Type B pancreatic cell (in vitro differentiated cells): Measurements from ENCODE around the gene AKT1S1. TPM values are rescaled to one million over a fixed set of nuclear protein-coding genes. Genes with fewer than 3 reads are reported as not detected.
A peak's percentile ranks its signal among the peaks of the same experiment; 100 is the strongest.

Experiments
- DNase-seq: peaks from one replicate; pipeline ENCODE4 v3.0.0; 2021; ENCODE audit warnings: mixed read lengths; ENCODE audit not compliant: unreplicated experiment; ENCODE audit errors: extremely low spot score
- H3K27ac Mint-ChIP-seq: 2 replicates; pipeline ENCODE4 v1.8.0; 2021; ENCODE audit warnings: mild to moderate bottlenecking, mixed read lengths
- H3K27me3 Mint-ChIP-seq: 2 replicates; pipeline ENCODE4 v1.8.0; 2021; ENCODE audit warnings: mixed read lengths
- H3K36me3 Mint-ChIP-seq: 2 replicates; pipeline ENCODE4 v1.8.0; 2021; ENCODE audit warnings: mixed read lengths
- H3K4me1 Mint-ChIP-seq: one replicate; pipeline ENCODE4 v1.8.0; 2021; ENCODE audit warnings: mixed read lengths; ENCODE audit not compliant: unreplicated experiment
- H3K4me3 Mint-ChIP-seq: 2 replicates; pipeline ENCODE4 v1.8.0; 2021; ENCODE audit warnings: mild to moderate bottlenecking, mixed read lengths
- H3K9me3 Mint-ChIP-seq: 2 replicates; pipeline ENCODE4 v1.8.0; 2021; ENCODE audit warnings: mixed read lengths
- CTCF ChIP-seq: fragments of 200-600 bp; sonication (generic); conservative IDR thresholded peaks from 2 replicates; pipeline ENCODE4 v1.5.0; 2021; ENCODE audit warnings: antibody characterized with exemption, mild to moderate bottlenecking
- total RNA-seq: library from RNA; stranded (reverse); gene quantifications from 2 replicates; pipeline ENCODE4 v1.2.1, GENCODE V29; 2021; ENCODE audit warnings: low replicate concordance

Gene AKT1S1
- total RNA-seq, 1 donor from 2014 or later = 40.1 TPM

DNA sequence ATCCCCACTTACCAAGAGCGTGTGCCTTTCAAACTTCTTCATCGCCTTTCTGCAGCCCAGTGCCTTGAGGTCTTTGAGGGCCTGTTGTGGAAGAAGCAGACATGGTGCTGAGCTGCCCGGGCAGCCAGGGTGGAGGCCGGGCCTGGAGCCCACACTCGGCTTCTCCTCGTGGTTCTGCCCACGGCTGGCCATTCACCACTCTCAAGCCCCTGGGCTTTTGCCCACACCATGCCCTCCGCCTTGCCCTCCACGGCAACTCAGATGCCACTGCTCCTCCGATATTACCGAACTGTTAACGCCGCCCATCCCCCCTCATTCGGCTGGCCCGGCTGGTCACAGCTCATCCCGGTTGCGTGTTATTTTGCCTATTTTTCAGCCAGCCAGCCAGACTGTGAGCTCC is 14.2 kb upstream of the AKT1S1 start:
- no peak for TF ChIP-seq CTCF
- no peak for DNase-seq
- Mint-ChIP-seq H3K27me3 (peaks cover 15% of the 10 kb centered on the region), H3K9me3 (no peaks in the 10 kb centered on the region), H3K4me1 (peaks cover 10% of the 10 kb centered on the region), H3K27ac (peak overlapping the region; percentile 31), H3K36me3 (peaks cover 1% of the 10 kb centered on the region), H3K4me3 (no peak overlapping the region)

GRCh38 chr19:49890349-49891311 is 13.5 kb upstream of the AKT1S1 start:
- Mint-ChIP-seq H3K4me1 (peaks cover 8% of the 10 kb centered on the region), H3K27ac (peak overlapping the region; percentile 31), H3K36me3 (peaks cover 4% of the 10 kb centered on the region), H3K9me3 (no peaks in the 10 kb centered on the region), H3K4me3 (peak overlapping the region; percentile 80), H3K27me3 (peaks cover 15% of the 10 kb centered on the region)
- DNase-seq = no peak
- TF ChIP-seq CTCF = peak; percentile 33

DNA sequence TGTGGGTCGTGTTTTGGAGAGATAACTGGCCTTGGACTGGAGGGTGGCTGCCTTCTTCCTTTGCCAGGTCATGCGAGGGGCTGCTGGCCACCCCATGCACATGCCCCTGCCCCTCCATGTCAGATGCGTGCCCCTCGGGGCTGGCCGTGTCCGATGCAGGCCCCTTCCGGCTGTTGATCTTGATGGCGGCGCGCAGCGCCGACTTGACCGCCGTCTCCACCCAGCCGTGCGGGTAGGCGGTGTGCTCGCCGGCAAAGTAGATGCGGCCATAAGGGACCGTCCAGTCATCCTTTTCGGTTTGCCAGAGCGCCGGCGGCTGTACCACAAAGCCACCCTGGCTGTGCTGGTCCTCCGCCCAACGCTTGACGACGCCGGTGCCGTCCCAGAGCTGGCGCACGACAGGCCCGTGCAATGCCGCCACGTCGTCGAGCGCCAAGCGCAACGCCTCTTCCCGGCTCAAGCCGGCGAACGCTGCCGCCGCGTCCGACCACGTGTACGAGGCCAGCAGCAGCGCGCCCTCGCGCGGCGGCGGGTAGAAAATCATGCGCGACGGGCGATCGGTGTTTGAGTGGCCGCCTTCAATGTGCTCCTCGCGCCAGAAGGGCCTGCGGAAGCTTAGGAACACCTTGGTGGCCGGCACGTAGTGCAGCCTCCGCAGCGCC is 12.7 kb upstream of the AKT1S1 start:
- H3K27ac Mint-ChIP-seq = no peak overlapping the region
- peaks cover 8% of the 10 kb centered on the region for H3K4me1 Mint-ChIP-seq
- peaks cover 6% of the 10 kb centered on the region for H3K36me3 Mint-ChIP-seq
- DNase-seq = no peak
- peak; percentile 80 for TF ChIP-seq CTCF
- H3K27me3 Mint-ChIP-seq = peaks cover 15% of the 10 kb centered on the region
- H3K9me3 Mint-ChIP-seq = no peaks in the 10 kb centered on the region
- H3K4me3 Mint-ChIP-seq = peak overlapping the region; percentile 80

DNA sequence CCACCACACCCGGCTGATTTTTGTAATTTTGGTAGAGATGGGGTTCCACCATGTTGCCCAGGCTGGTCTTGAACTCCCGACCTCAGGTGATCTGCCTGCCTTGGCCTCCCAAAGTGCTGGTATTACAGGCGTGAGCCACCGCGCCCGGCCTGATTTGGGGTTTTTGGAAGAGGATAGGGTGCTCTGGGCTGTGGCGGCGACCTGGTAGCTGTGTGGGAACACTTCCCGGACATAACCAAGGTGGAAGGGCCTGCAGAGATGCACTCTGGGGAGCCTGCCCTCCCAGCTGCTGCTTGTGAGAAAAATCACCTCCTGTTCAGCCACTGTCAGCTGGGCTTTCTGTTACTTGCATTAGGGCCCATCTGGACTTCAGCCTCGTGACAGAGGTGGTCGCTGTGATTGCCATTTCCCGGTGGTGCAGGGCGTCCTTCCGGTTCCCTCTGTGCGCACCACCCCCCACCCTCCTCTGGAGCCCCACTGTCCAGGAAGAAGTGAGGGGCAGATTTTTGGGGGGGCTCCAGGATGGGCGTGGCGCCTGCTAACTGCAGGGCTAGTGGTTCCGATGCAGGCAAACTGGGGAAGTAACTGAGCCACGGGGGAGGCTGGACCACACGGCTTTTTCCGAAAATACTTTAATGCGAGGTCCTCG is 12.0 kb upstream of the AKT1S1 start:
- Mint-ChIP-seq H3K9me3 (no peaks in the 10 kb centered on the region), H3K4me1 (peaks cover 8% of the 10 kb centered on the region), H3K27me3 (peaks cover 15% of the 10 kb centered on the region), H3K36me3 (peaks cover 11% of the 10 kb centered on the region), H3K27ac (no peak overlapping the region), H3K4me3 (no peak overlapping the region)
- no peak for DNase-seq
- no peak for TF ChIP-seq CTCF

GRCh38 chr19:49888510-49888824 is 11.3 kb upstream of the AKT1S1 start:
- no peak overlapping the region for H3K4me3 Mint-ChIP-seq
- H3K27me3 Mint-ChIP-seq = peaks cover 15% of the 10 kb centered on the region
- DNase-seq = no peak
- TF ChIP-seq CTCF = no peak
- peaks cover 8% of the 10 kb centered on the region for H3K4me1 Mint-ChIP-seq
- no peaks in the 10 kb centered on the region for H3K9me3 Mint-ChIP-seq
- H3K27ac Mint-ChIP-seq = no peak overlapping the region
- peaks cover 11% of the 10 kb centered on the region for H3K36me3 Mint-ChIP-seq
